ENCODE data around the gene SFT2D1. TPM values are rescaled to one million over a fixed set of nuclear protein-coding genes. Genes with fewer than 3 reads are reported as not detected.

SFT2D1 gene
- total RNA-seq, 1 experiment from 2014 or later: 54.1 TPM

GRCh38 chr6:166344240-166344639 is 1.9 kb upstream of the SFT2D1 start:
- POLR2A ChIA-PET: no interaction called here
- BruUV-seq (replicated peaks): no TSS peak
- in situ Hi-C loops (cut with HindIII; ENCODE audit: low pct_unique_long_range_greater_than_20kb, low sequenced_read_pairs): no loop called here

GRCh38 chr6:166343150-166343487 is 774 bp upstream of the SFT2D1 start:
- CTCF ChIA-PET: interaction anchor here (0.7 kb wide), 1 partner anchor 38 kb away, joined by 3 read pairs; no protein-coding TSS in a partner anchor
- in situ Hi-C loops (cut with HindIII; ENCODE audit: low pct_unique_long_range_greater_than_20kb, low sequenced_read_pairs) (no loop called here), intact Hi-C loops (cut with micrococcal nuclease; ENCODE audit: unreplicated experiment) (loop anchor here (5.0 kb wide), 1 partner anchor 39 kb away; the partner anchor contains the start of gene MPC1)
- no peak for DNase-seq (ENCODE audit: low read depth, low spot score)
- H3K36me3 ChIP-seq (ENCODE audit: control insufficient read depth, insufficient read depth, low read length): peaks cover 7% of the 10 kb centered on the region; the same call in 1 of the 2 replicates
- no peaks in the 10 kb centered on the region for H3K27me3 ChIP-seq (ENCODE audit: control insufficient read depth, insufficient read depth, low read length)
- POLR2A ChIA-PET: no interaction called here
- no peak for ATAC-seq
- H3K9me3 ChIP-seq (ENCODE audit: control insufficient read depth, insufficient read depth, low read depth, low read length): no peaks in the 10 kb centered on the region
- peak overlapping the region; percentile 78 to 100 for H3K4me3 ChIP-seq (ENCODE audit: low read depth in 2 of 2, low read length in 2 of 2)
- no TSS peak for BruUV-seq (replicated peaks)
- TF ChIP-seq TCF7L2 (IDR thresholded peaks at IDR 0.05; ENCODE audit: low read depth, low read length) (no peak), SIN3A (IDR thresholded peaks at IDR 0.05; ENCODE audit: borderline replicate concordance, insufficient read depth, low read depth, low read length) (no peak), POLR2AphosphoS5 (IDR thresholded peaks at IDR 0.05; ENCODE audit: low read depth, low read length) (no peak), REST (IDR thresholded peaks at IDR 0.05; ENCODE audit: insufficient read depth in 1 of 2, low read depth in 2 of 2, low read length in 1 of 2) (no peak)
- TF ChIP-seq, protein P1, sequence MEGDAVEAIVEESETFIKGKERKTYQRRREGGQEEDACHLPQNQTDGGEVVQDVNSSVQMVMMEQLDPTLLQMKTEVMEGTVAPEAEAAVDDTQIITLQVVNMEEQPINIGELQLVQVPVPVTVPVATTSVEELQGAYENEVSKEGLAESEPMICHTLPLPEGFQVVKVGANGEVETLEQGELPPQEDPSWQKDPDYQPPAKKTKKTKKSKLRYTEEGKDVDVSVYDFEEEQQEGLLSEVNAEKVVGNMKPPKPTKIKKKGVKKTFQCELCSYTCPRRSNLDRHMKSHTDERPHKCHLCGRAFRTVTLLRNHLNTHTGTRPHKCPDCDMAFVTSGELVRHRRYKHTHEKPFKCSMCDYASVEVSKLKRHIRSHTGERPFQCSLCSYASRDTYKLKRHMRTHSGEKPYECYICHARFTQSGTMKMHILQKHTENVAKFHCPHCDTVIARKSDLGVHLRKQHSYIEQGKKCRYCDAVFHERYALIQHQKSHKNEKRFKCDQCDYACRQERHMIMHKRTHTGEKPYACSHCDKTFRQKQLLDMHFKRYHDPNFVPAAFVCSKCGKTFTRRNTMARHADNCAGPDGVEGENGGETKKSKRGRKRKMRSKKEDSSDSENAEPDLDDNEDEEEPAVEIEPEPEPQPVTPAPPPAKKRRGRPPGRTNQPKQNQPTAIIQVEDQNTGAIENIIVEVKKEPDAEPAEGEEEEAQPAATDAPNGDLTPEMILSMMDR (IDR thresholded peaks at IDR 0.05): no peak
- peak overlapping the region; percentile 97 for H3K27ac ChIP-seq (ENCODE audit: low read length)
- H3K4me1 ChIP-seq (ENCODE audit: control insufficient read depth, insufficient read depth, low read length): peaks cover 5% of the 10 kb centered on the region; the same call in 1 of the 2 replicates

More at GRCh38 chr6:166344240-166344639, 1.9 kb upstream of the SFT2D1 start:
- intact Hi-C loops (cut with micrococcal nuclease; ENCODE audit: unreplicated experiment): loop anchor here (5.0 kb wide), 1 partner anchor 38 kb away; the partner anchor contains the start of gene MPC1
- Histone ChIP-seq H3K4me1 (ENCODE audit: control insufficient read depth, insufficient read depth, low read length) (peaks cover 5% of the 10 kb centered on the region; the same call in 1 of the 2 replicates), H3K9me3 (ENCODE audit: control insufficient read depth, insufficient read depth, low read depth, low read length) (no peaks in the 10 kb centered on the region), H3K4me3 (ENCODE audit: low read depth in 2 of 2, low read length in 2 of 2) (no peak overlapping the region), H3K27me3 (ENCODE audit: control insufficient read depth, insufficient read depth, low read length) (no peaks in the 10 kb centered on the region), H3K27ac (ENCODE audit: low read length) (no peak overlapping the region), H3K36me3 (ENCODE audit: control insufficient read depth, insufficient read depth, low read length) (peaks cover 7% of the 10 kb centered on the region; the same call in 1 of the 2 replicates)
- CTCF ChIA-PET: no interaction called here
- no peak for DNase-seq (ENCODE audit: low read depth, low spot score)
- no peak for TF ChIP-seq POLR2AphosphoS5 (IDR thresholded peaks at IDR 0.05; ENCODE audit: low read depth, low read length)
- TF ChIP-seq, protein P1 (IDR thresholded peaks at IDR 0.05): no peak
- TF ChIP-seq TCF7L2 (IDR thresholded peaks at IDR 0.05; ENCODE audit: low read depth, low read length): no peak
- ATAC-seq: no peak

Data from Panc1 (cell line).